HepG2 (cell line): Measurements from ENCODE around the gene C12orf42. TPM values are rescaled to one million over a fixed set of nuclear protein-coding genes. Genes with fewer than 3 reads are reported as not detected.

Source experiments
- ATAC-seq: fragments of 200-7000 bp; cut with Tn5 transposase; 3 replicates; pipeline ENCODE4 v1.9.1; 2020; ENCODE audit warnings: mild to moderate bottlenecking, moderate library complexity
- BruUV-seq: library from RNA; stranded (reverse); fragments of 400-500 nt; replicated peaks from 2 replicates; lab custom pipeline; 2021; lab: Mats Ljungman, UMichigan
- CTCF ChIA-PET: fragments of 300-600 bp; formaldehyde crosslinking; extraction: SDS; loops from one replicate; lab custom pipeline; 2021; ENCODE audit warnings: low total read pairs, inconsistent platforms, low intra/inter-chr PET ratio; lab: Yijun Ruan, JAX
- POLR2A ChIA-PET: fragments of 350-600 bp; sonication (Branson Sonifier 250); formaldehyde crosslinking; loops from one replicate; lab custom pipeline; 2020; ENCODE audit warnings: antibody characterized with exemption, inconsistent platforms; lab: Yijun Ruan, JAX
- DNase-seq: peaks from one replicate; pipeline ENCODE4 v3.0.0-alpha.2; 2015; ENCODE audit warnings: low spot score
- FAIRE-seq: peaks from 3 replicates; lab custom pipeline; 2011; peaks lifted over from hg19 to GRCh38; lab: Jason Lieb, UNC
- H2AFZ ChIP-seq: one replicate; pipeline ENCODE4 v1.6.1; 2011; ENCODE audit warnings: low read length, inconsistent platforms
- H3K27ac ChIP-seq: fragments of 300-600 bp; 3 replicates; pipeline ENCODE4 v1.8.0; 2011; ENCODE audit warnings: mixed run types, mild to moderate bottlenecking, mixed read lengths, low read length, inconsistent platforms; ENCODE audit not compliant: insufficient read depth; ENCODE audit errors: extremely low read length
- H3K27me3 ChIP-seq, 2 experiments: fragments of 200-600 bp in 1 of 2; 2 replicates in 1 of 2; 3 replicates in 1 of 2; pipeline versions ENCODE4 v1.6.0 to v1.8.0; 2011; ENCODE audit warnings: low read length in 2 of 2, mild to moderate bottlenecking in 2 of 2, moderate library complexity in 2 of 2, inconsistent platforms in 1 of 2; ENCODE audit not compliant: insufficient read depth in 2 of 2, control insufficient read depth in 1 of 2
- H3K36me3 ChIP-seq, 2 experiments: fragments of 200-600 bp in 1 of 2; replicated peaks in 1 of 2; 2 replicates in 1 of 2; 3 replicates in 1 of 2; pipeline versions ENCODE4 v1.5.1 to v1.8.0; 2011; ENCODE audit warnings: low read length in 2 of 2, inconsistent platforms in 1 of 2; ENCODE audit not compliant: insufficient read depth in 2 of 2, control insufficient read depth in 1 of 2
- H3K4me1 ChIP-seq: 2 replicates; pipeline ENCODE4 v1.5.1; 2012; ENCODE audit warnings: low read length, inconsistent platforms; ENCODE audit not compliant: insufficient read depth
- H3K4me2 ChIP-seq: 2 replicates; pipeline ENCODE4 v1.6.0; 2011; ENCODE audit warnings: low read depth, low read length, inconsistent platforms
- H3K4me3 ChIP-seq, 3 experiments: fragments of 200-600 bp in 1 of 3; sonication (generic), shearing (Covaris generic) in 1 of 3; replicated peaks in 1 of 3; 2 replicates each; pipeline ENCODE4 v1.5.1; 2011 to 2016; ENCODE audit warnings: low read length in 3 of 3, inconsistent platforms in 2 of 3, low read depth in 2 of 3, mild to moderate bottlenecking in 2 of 3, control low read depth in 1 of 3, mixed read lengths in 1 of 3; ENCODE audit not compliant: insufficient read depth in 1 of 3
- H3K79me2 ChIP-seq: one replicate; pipeline ENCODE4 v1.6.1; 2011; ENCODE audit warnings: low read length, inconsistent platforms; ENCODE audit not compliant: insufficient read depth
- H3K9ac ChIP-seq: 2 replicates; pipeline ENCODE4 v1.6.0; 2011; ENCODE audit warnings: mild to moderate bottlenecking, low read depth, low read length, inconsistent platforms; ENCODE audit not compliant: insufficient read depth
- H3K9me3 ChIP-seq: 2 replicates; pipeline ENCODE4 v1.5.1; 2012; ENCODE audit warnings: mild to moderate bottlenecking, low read length
- H4K20me1 ChIP-seq: 2 replicates; pipeline ENCODE4 v1.6.0; 2011; ENCODE audit warnings: inconsistent platforms, mild to moderate bottlenecking, low read length, moderate library complexity; ENCODE audit not compliant: insufficient read depth
- CHD4 ChIP-seq: fragments of 200-600 bp; sonication (generic); IDR thresholded peaks from 2 replicates; pipeline ENCODE4 v1.7.0; 2017; ENCODE audit warnings: mild to moderate bottlenecking, low read length, borderline replicate concordance
- DPF2 ChIP-seq: sonication (generic); formaldehyde crosslinking; IDR thresholded peaks from 2 replicates; pipeline ENCODE4 v1.4.0; 2020; ENCODE audit warnings: mild to moderate bottlenecking, low read depth, missing genetic modification reagents, borderline replicate concordance
- GTF3A ChIP-seq: sonication (generic); formaldehyde crosslinking; conservative IDR thresholded peaks from 2 replicates; pipeline ENCODE4 v1.4.0; 2020; ENCODE audit warnings: mild to moderate bottlenecking, missing genetic modification reagents
- JDP2 ChIP-seq: sonication (generic); formaldehyde crosslinking; IDR thresholded peaks from 2 replicates; pipeline ENCODE4 v1.8.1; 2022; ENCODE audit warnings: missing genetic modification reagents, borderline replicate concordance
- SIX4 ChIP-seq: sonication (generic); formaldehyde crosslinking; IDR thresholded peaks from 2 replicates; pipeline ENCODE4 v1.4.0; 2020; ENCODE audit warnings: missing genetic modification reagents
- SP4 ChIP-seq: sonication (generic); formaldehyde crosslinking; IDR thresholded peaks from 2 replicates; pipeline ENCODE4 v1.8.1; 2023; ENCODE audit warnings: mild to moderate bottlenecking, missing genetic modification reagents
- ZNF430 ChIP-seq: sonication (generic); formaldehyde crosslinking; IDR thresholded peaks from 2 replicates; pipeline ENCODE4 v1.9.0; 2021; ENCODE audit warnings: mild to moderate bottlenecking, missing genetic modification reagents
- ZNF530 ChIP-seq: sonication (generic); formaldehyde crosslinking; IDR thresholded peaks from 2 replicates; pipeline ENCODE4 v1.5.0; 2020; ENCODE audit warnings: low read depth, mild to moderate bottlenecking, missing genetic modification reagents
- ZNF761 ChIP-seq: sonication (generic); formaldehyde crosslinking; conservative IDR thresholded peaks from 2 replicates; pipeline ENCODE4 v1.4.0; 2020; ENCODE audit warnings: mild to moderate bottlenecking, missing genetic modification reagents
- WGBS: methylation state at CpG from one replicate; pipeline ENCODE4 v1.1.6; 2017; ENCODE audit warnings: low lambda C conversion rate; 5-methylcytosine and 5-hydroxymethylcytosine counted together
- in situ Hi-C: cut with HindIII; loops from 2 replicates; pipeline ENCODE4 v1.10.0; 2017; ENCODE audit warnings: low pct_unique_long_range_greater_than_20kb; ENCODE audit not compliant: extremely low pct_ligation_motif_present
- intact Hi-C: fragments of 100-400 bp; cut with micrococcal nuclease; formaldehyde crosslinking; loops from one replicate; pipeline ENCODE4 v1.10.0; 2022; ENCODE audit not compliant: unreplicated experiment
- polyA plus RNA-seq, 8 experiments: library from polyadenylated mRNA; depleted of rRNA in 3 of 8; stranded (reverse) in 7 of 8; unstranded in 1 of 8; fragments of >200 nt; fragmentation: Illumina TruSeq in 4 of 8; extraction: Trizol in 4 of 8; gene quantifications; 2 replicates each; pipeline versions ENCODE4 v1.2.1 to v1.2.3, GENCODE V29; 2011 to 2016; ENCODE audit warnings: low read depth in 4 of 8, missing spikeins in 1 of 8, mixed read lengths in 1 of 8; ENCODE audit not compliant: insufficient read depth in 1 of 8
- total RNA-seq, 5 experiments: library from RNA; depleted of rRNA; stranded (reverse); fragments of >200 nt; fragmentation: Illumina TruSeq; extraction: Trizol; gene quantifications; 2 replicates each; pipeline ENCODE4 v1.2.3, GENCODE V29; 2016; ENCODE audit warnings: low read depth in 1 of 5
- TF ChIP-seq, protein P1 (sequence below): sonication (generic); formaldehyde crosslinking; IDR thresholded peaks from 2 replicates; pipeline ENCODE4 v1.4.0; 2020; ENCODE audit warnings: mild to moderate bottlenecking, missing genetic modification reagents
- TF ChIP-seq, protein P2 (sequence below): sonication (generic); formaldehyde crosslinking; IDR thresholded peaks from 2 replicates; pipeline ENCODE4 v1.8.0; 2022; ENCODE audit warnings: mild to moderate bottlenecking, missing genetic modification reagents, moderate library complexity
- TF ChIP-seq, protein P3 (sequence below): sonication (generic); formaldehyde crosslinking; IDR thresholded peaks from 2 replicates; pipeline ENCODE4 v1.4.0; 2020; ENCODE audit warnings: missing genetic modification reagents
- TF ChIP-seq, protein P4 (sequence below): sonication (generic); formaldehyde crosslinking; IDR thresholded peaks from 2 replicates; pipeline ENCODE4 v1.9.0; 2021; ENCODE audit warnings: missing genetic modification reagents, mild to moderate bottlenecking, borderline replicate concordance
- TF ChIP-seq, protein P5 (sequence below): sonication (generic); formaldehyde crosslinking; IDR thresholded peaks from 2 replicates; pipeline ENCODE4 v1.4.0; 2020; ENCODE audit warnings: mild to moderate bottlenecking, missing genetic modification reagents, borderline replicate concordance
- TF ChIP-seq, protein P6 (sequence below): sonication (generic); formaldehyde crosslinking; IDR thresholded peaks from 2 replicates; pipeline ENCODE4 v1.5.1; 2020; ENCODE audit warnings: missing genetic modification reagents, mild to moderate bottlenecking, borderline replicate concordance
- TF ChIP-seq, protein P7 (sequence below): IDR thresholded peaks from 2 replicates; pipeline ENCODE4 v1.6.1; 2016; ENCODE audit warnings: missing compliant biosample characterization, missing genetic modification reagents, borderline replicate concordance

The C12orf42 gene
- total and polyA plus RNA-seq, 2 of the 13 experiments (the other 11 are each of a cell fraction or from before 2014, with no cell fraction given): not detected

DNA sequence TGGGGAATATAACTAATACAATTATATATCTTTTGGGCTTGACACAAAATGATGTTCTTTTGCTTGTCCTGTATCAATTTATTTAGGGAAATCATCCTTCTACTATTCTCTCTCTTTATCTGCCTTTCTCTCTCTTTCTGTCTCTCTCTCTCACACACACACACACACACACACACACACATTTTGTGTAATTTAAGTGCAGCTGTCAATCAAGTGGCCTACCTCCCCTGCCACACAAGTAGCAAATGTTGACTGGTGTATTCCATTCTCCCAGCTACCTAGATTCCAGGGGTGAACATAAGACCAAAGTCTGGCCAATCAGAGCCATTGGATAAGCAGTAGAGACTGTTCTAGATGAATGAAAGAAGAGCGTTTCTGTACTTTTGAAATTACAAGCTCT is 127.6 kb downstream of the C12orf42 start:
- ChIA-PET POLR2A (no interaction called here), CTCF (no interaction called here)
- WGBS: 0% methylated on average over 1 of the region's 1 CpG
- H2AFZ ChIP-seq: no peak overlapping the region
- H3K4me2 ChIP-seq: no peak overlapping the region
- H3K27ac ChIP-seq: no peak overlapping the region
- H3K79me2 ChIP-seq: no peaks in the 10 kb centered on the region
- H3K4me1 ChIP-seq: no peaks in the 10 kb centered on the region
- H4K20me1 ChIP-seq: no peaks in the 10 kb centered on the region
- H3K27me3 ChIP-seq: no peaks in the 10 kb centered on the region
- intact Hi-C loops (no loop called here), in situ Hi-C loops (no loop called here)
- H3K4me3 ChIP-seq: no peak overlapping the region
- no peaks in the 10 kb centered on the region for H3K9me3 ChIP-seq
- H3K9ac ChIP-seq: no peak overlapping the region
- DNase-seq (no peak), ATAC-seq (no peak), FAIRE-seq (no peak)
- H3K36me3 ChIP-seq: no peaks in the 10 kb centered on the region
- no TSS peak for BruUV-seq
- no peak for TF ChIP-seq DPF2 (CRISPR knock-in tag)
- TF ChIP-seq, protein P1, sequence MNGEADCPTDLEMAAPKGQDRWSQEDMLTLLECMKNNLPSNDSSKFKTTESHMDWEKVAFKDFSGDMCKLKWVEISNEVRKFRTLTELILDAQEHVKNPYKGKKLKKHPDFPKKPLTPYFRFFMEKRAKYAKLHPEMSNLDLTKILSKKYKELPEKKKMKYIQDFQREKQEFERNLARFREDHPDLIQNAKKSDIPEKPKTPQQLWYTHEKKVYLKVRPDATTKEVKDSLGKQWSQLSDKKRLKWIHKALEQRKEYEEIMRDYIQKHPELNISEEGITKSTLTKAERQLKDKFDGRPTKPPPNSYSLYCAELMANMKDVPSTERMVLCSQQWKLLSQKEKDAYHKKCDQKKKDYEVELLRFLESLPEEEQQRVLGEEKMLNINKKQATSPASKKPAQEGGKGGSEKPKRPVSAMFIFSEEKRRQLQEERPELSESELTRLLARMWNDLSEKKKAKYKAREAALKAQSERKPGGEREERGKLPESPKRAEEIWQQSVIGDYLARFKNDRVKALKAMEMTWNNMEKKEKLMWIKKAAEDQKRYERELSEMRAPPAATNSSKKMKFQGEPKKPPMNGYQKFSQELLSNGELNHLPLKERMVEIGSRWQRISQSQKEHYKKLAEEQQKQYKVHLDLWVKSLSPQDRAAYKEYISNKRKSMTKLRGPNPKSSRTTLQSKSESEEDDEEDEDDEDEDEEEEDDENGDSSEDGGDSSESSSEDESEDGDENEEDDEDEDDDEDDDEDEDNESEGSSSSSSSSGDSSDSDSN (CRISPR knock-in tag): no peak
- TF ChIP-seq CHD4: no peak
- TF ChIP-seq ZNF430 (CRISPR knock-in tag): no peak
- no peak for TF ChIP-seq SP4 (CRISPR knock-in tag)
- no peak for TF ChIP-seq JDP2
- TF ChIP-seq, protein P2, sequence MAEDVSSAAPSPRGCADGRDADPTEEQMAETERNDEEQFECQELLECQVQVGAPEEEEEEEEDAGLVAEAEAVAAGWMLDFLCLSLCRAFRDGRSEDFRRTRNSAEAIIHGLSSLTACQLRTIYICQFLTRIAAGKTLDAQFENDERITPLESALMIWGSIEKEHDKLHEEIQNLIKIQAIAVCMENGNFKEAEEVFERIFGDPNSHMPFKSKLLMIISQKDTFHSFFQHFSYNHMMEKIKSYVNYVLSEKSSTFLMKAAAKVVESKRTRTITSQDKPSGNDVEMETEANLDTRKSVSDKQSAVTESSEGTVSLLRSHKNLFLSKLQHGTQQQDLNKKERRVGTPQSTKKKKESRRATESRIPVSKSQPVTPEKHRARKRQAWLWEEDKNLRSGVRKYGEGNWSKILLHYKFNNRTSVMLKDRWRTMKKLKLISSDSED (CRISPR knock-in tag): no peak
- TF ChIP-seq ZNF761 (CRISPR knock-in tag): no peak
- TF ChIP-seq, protein P3, sequence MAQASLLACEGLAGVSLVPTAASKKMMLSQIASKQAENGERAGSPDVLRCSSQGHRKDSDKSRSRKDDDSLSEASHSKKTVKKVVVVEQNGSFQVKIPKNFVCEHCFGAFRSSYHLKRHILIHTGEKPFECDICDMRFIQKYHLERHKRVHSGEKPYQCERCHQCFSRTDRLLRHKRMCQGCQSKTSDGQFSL (CRISPR knock-in tag): no peak
- TF ChIP-seq, protein P4, sequence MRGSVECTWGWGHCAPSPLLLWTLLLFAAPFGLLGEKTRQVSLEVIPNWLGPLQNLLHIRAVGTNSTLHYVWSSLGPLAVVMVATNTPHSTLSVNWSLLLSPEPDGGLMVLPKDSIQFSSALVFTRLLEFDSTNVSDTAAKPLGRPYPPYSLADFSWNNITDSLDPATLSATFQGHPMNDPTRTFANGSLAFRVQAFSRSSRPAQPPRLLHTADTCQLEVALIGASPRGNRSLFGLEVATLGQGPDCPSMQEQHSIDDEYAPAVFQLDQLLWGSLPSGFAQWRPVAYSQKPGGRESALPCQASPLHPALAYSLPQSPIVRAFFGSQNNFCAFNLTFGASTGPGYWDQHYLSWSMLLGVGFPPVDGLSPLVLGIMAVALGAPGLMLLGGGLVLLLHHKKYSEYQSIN (CRISPR knock-in tag): no peak
- no peak for TF ChIP-seq ZNF530
- TF ChIP-seq, protein P5, sequence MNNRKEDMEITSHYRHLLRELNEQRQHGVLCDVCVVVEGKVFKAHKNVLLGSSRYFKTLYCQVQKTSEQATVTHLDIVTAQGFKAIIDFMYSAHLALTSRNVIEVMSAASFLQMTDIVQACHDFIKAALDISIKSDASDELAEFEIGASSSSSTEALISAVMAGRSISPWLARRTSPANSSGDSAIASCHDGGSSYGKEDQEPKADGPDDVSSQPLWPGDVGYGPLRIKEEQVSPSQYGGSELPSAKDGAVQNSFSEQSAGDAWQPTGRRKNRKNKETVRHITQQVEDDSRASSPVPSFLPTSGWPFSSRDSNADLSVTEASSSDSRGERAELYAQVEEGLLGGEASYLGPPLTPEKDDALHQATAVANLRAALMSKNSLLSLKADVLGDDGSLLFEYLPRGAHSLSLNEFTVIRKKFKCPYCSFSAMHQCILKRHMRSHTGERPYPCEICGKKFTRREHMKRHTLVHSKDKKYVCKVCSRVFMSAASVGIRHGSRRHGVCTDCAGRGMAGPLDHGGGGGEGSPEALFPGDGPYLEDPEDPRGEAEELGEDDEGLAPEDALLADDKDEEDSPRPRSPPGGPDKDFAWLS (CRISPR knock-in tag): no peak
- TF ChIP-seq GTF3A (CRISPR knock-in tag): no peak
- TF ChIP-seq SIX4 (CRISPR knock-in tag): no peak
- TF ChIP-seq, protein P6, sequence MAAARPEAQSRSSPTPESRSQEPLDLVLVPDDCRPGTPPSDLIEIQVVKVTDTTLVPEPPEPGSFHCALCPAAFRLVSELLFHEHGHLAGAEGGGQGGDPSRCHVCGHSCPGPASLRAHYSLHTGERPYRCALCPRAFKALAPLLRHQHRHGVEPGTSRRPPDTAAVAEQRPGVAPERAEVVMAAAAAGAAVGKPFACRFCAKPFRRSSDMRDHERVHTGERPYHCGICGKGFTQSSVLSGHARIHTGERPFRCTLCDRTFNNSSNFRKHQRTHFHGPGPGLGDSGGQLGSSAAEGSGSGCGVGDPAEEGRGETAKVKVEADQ (CRISPR knock-in tag): no peak
- TF ChIP-seq, protein P7, sequence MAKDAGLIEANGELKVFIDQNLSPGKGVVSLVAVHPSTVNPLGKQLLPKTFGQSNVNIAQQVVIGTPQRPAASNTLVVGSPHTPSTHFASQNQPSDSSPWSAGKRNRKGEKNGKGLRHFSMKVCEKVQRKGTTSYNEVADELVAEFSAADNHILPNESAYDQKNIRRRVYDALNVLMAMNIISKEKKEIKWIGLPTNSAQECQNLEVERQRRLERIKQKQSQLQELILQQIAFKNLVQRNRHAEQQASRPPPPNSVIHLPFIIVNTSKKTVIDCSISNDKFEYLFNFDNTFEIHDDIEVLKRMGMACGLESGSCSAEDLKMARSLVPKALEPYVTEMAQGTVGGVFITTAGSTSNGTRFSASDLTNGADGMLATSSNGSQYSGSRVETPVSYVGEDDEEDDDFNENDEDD: no peak
